Neural cell (in vitro differentiated cells): ENCODE data around the gene RNASEL. TPM values are rescaled to one million over a fixed set of nuclear protein-coding genes. Genes with fewer than 3 reads are reported as not detected.

Experiments used
- H2AFZ ChIP-seq: fragments of 200-600, 300-800 bp; sonication (generic), shearing (Covaris generic); 2 replicates; pipeline ENCODE4 v1.6.0; 2014; ENCODE audit warnings: low read depth, mild to moderate bottlenecking, antibody characterized with exemption, low read length, moderate library complexity
- H3F3A ChIP-seq: fragments of 200-600 bp; shearing (Covaris generic); 2 replicates; pipeline ENCODE4 v1.6.1; 2016; ENCODE audit warnings: mild to moderate bottlenecking, moderate library complexity, mixed read lengths, antibody characterized with exemption, low read length; ENCODE audit not compliant: insufficient read depth, poor library complexity, severe bottlenecking
- H3K27ac ChIP-seq: fragments of 200-600, 300-800 bp; sonication (generic), shearing (Covaris generic); 2 replicates; pipeline ENCODE4 v1.5.1; 2014; ENCODE audit warnings: mild to moderate bottlenecking, low read length, moderate library complexity
- H3K27me3 ChIP-seq: fragments of 300-800, 200-600 bp; sonication (generic), shearing (Covaris generic); 2 replicates; pipeline ENCODE4 v1.6.0; 2014; ENCODE audit warnings: mild to moderate bottlenecking, low read depth, low read length, moderate library complexity; ENCODE audit not compliant: insufficient read depth
- H3K36me3 ChIP-seq: fragments of 300-800, 200-600 bp; sonication (generic), shearing (Covaris generic); 2 replicates; pipeline ENCODE4 v1.5.1; 2014; ENCODE audit warnings: mild to moderate bottlenecking, antibody characterized with exemption, low read length, moderate library complexity; ENCODE audit not compliant: insufficient read depth
- H3K4me2 ChIP-seq: fragments of 300-800, 200-600 bp; sonication (generic), shearing (Covaris generic); 2 replicates; pipeline ENCODE4 v1.6.0; 2014; ENCODE audit warnings: mild to moderate bottlenecking, low read length
- H3K4me3 ChIP-seq: fragments of 300-800, 200-600 bp; sonication (generic), shearing (Covaris generic); 2 replicates; pipeline ENCODE4 v1.5.1; 2014; ENCODE audit warnings: mild to moderate bottlenecking, low read length, moderate library complexity
- H3K79me2 ChIP-seq: fragments of 200-600 bp; shearing (Covaris generic); replicated peaks from 2 replicates; pipeline ENCODE4 v1.6.0; 2014; ENCODE audit warnings: mild to moderate bottlenecking, low read length, moderate library complexity; ENCODE audit not compliant: insufficient read depth
- H3K9ac ChIP-seq: fragments of 300-800, 200-600 bp; sonication (generic), shearing (Covaris generic); 2 replicates; pipeline ENCODE4 v1.6.1; 2016; ENCODE audit warnings: mild to moderate bottlenecking, low read length, mixed read lengths
- H3K9me2 ChIP-seq: fragments of 200-600 bp; shearing (Covaris generic); 2 replicates; pipeline ENCODE4 v1.6.1; 2016; ENCODE audit warnings: mild to moderate bottlenecking, low read length, mixed read lengths; ENCODE audit not compliant: insufficient read depth
- H3K9me3 ChIP-seq: fragments of 200-600, 300-800 bp; sonication (generic), shearing (Covaris generic); 2 replicates; pipeline ENCODE4 v1.6.1; 2016; ENCODE audit warnings: mild to moderate bottlenecking, mixed run types, low read length, moderate library complexity, mixed read lengths
- H4K20me1 ChIP-seq: fragments of 200-600 bp; shearing (Covaris generic); 2 replicates; pipeline ENCODE4 v1.6.1; 2016; ENCODE audit warnings: mild to moderate bottlenecking, mixed run types; ENCODE audit not compliant: insufficient read depth
- CTCF ChIP-seq: fragments of 450-650 bp; IDR thresholded peaks from 2 replicates; pipeline ENCODE4 v1.5.1; 2014; ENCODE audit warnings: antibody characterized with exemption, mild to moderate bottlenecking, moderate library complexity; ENCODE audit not compliant: poor library complexity, severe bottlenecking
- EP300 ChIP-seq: fragments of 450-650 bp; conservative IDR thresholded peaks from 2 replicates; pipeline ENCODE4 v1.6.1; 2014; ENCODE audit warnings: antibody characterized with exemption, mild to moderate bottlenecking, moderate library complexity; ENCODE audit not compliant: poor library complexity, severe bottlenecking
- EZH2 ChIP-seq: fragments of 200-600, 300-800 bp; shearing (Covaris generic), sonication (generic); IDR thresholded peaks from 2 replicates; pipeline ENCODE4 v1.6.1; 2014; ENCODE audit warnings: antibody characterized with exemption, low read length, borderline replicate concordance, mild to moderate bottlenecking; ENCODE audit not compliant: insufficient read depth, poor library complexity, severe bottlenecking
- MXI1 ChIP-seq: fragments of 450-650 bp; conservative IDR thresholded peaks from 2 replicates; pipeline ENCODE4 v1.6.1; 2014; ENCODE audit warnings: antibody characterized with exemption, mild to moderate bottlenecking; ENCODE audit not compliant: poor library complexity, severe bottlenecking
- POLR2AphosphoS5 ChIP-seq: IDR thresholded peaks from 2 replicates; pipeline ENCODE4 v1.6.1; 2012
- RAD21 ChIP-seq: fragments of 450-650 bp; conservative IDR thresholded peaks from 2 replicates; pipeline ENCODE4 v1.6.1; 2014; ENCODE audit warnings: antibody characterized with exemption, mild to moderate bottlenecking, moderate library complexity
- REST ChIP-seq: IDR thresholded peaks from 2 replicates; pipeline ENCODE4 v1.6.1; 2012; ENCODE audit warnings: borderline replicate concordance
- SMC3 ChIP-seq: fragments of 450-650 bp; conservative IDR thresholded peaks from 2 replicates; pipeline ENCODE4 v1.6.1; 2014; ENCODE audit warnings: antibody characterized with exemption, mild to moderate bottlenecking, moderate library complexity; ENCODE audit not compliant: poor library complexity
- TAF1 ChIP-seq: IDR thresholded peaks from 2 replicates; pipeline ENCODE4 v1.6.1; 2012; ENCODE audit warnings: low read depth
- polyA plus RNA-seq: library from polyadenylated mRNA; depleted of rRNA; stranded (reverse); fragments of >200 nt; gene quantifications from 2 replicates; pipeline ENCODE4 v1.2.3, GENCODE V29; 2014

Gene RNASEL
- polyA plus RNA-seq, 1 donor from 2014 or later: 0.47 TPM

- Histone ChIP-seq H3K27ac (no peak overlapping the region), H4K20me1 (no peaks in the 10 kb centered on the region), H3K9ac (no peak overlapping the region), H3K4me2 (no peak overlapping the region), H2AFZ (no peak overlapping the region), H3K79me2 (no peaks in the 10 kb centered on the region), H3K4me3 (no peak overlapping the region), H3F3A (no peaks in the 10 kb centered on the region), H3K9me2 (no peaks in the 10 kb centered on the region), H3K36me3 (no peaks in the 10 kb centered on the region), H3K9me3 (no peaks in the 10 kb centered on the region), H3K27me3 (no peaks in the 10 kb centered on the region)
- no peak for TF ChIP-seq MXI1
- no peak for TF ChIP-seq POLR2AphosphoS5
Observed at GRCh38 chr1:182561456-182561855, 27.6 kb downstream of the RNASEL start.

- Histone ChIP-seq H2AFZ (no peak overlapping the region), H3K4me2 (no peak overlapping the region), H3K9ac (no peak overlapping the region), H3K9me3 (no peaks in the 10 kb centered on the region), H3F3A (no peaks in the 10 kb centered on the region), H4K20me1 (no peaks in the 10 kb centered on the region), H3K4me3 (no peak overlapping the region), H3K27ac (no peak overlapping the region), H3K79me2 (no peaks in the 10 kb centered on the region), H3K27me3 (no peaks in the 10 kb centered on the region), H3K9me2 (no peaks in the 10 kb centered on the region), H3K36me3 (no peaks in the 10 kb centered on the region)
- TF ChIP-seq POLR2AphosphoS5: no peak
- no peak for TF ChIP-seq SMC3
- no peak for TF ChIP-seq EP300
- TF ChIP-seq CTCF: no peak
- no peak for TF ChIP-seq REST
- TF ChIP-seq RAD21: no peak
- TF ChIP-seq EZH2: no peak
- no peak for TF ChIP-seq TAF1
Observed at GRCh38 chr1:182560392-182560984, 28.6 kb downstream of the RNASEL start.

GRCh38 chr1:182556279-182556678, 32.8 kb downstream of the RNASEL start:
- H3K36me3 ChIP-seq: no peaks in the 10 kb centered on the region
- H3K27me3 ChIP-seq: no peaks in the 10 kb centered on the region
- no peaks in the 10 kb centered on the region for H3K79me2 ChIP-seq
- no peaks in the 10 kb centered on the region for H4K20me1 ChIP-seq
- H3K4me3 ChIP-seq: no peak overlapping the region
- H3K9me2 ChIP-seq: no peaks in the 10 kb centered on the region
- H3K4me2 ChIP-seq: no peak overlapping the region
- H2AFZ ChIP-seq: no peak overlapping the region
- no peaks in the 10 kb centered on the region for H3K9me3 ChIP-seq
- no peak overlapping the region for H3K27ac ChIP-seq
- TF ChIP-seq TAF1: no peak
- TF ChIP-seq EP300: no peak
- no peak for TF ChIP-seq POLR2AphosphoS5
- TF ChIP-seq REST: no peak
- no peak for TF ChIP-seq CTCF
- no peak for TF ChIP-seq RAD21
- TF ChIP-seq SMC3: no peak
- TF ChIP-seq MXI1: no peak
- TF ChIP-seq EZH2: no peak
- H3F3A ChIP-seq: no peaks in the 10 kb centered on the region
- no peak overlapping the region for H3K9ac ChIP-seq
